ENCODE data around the gene SLC12A7.

SLC12A7 gene

DNA sequence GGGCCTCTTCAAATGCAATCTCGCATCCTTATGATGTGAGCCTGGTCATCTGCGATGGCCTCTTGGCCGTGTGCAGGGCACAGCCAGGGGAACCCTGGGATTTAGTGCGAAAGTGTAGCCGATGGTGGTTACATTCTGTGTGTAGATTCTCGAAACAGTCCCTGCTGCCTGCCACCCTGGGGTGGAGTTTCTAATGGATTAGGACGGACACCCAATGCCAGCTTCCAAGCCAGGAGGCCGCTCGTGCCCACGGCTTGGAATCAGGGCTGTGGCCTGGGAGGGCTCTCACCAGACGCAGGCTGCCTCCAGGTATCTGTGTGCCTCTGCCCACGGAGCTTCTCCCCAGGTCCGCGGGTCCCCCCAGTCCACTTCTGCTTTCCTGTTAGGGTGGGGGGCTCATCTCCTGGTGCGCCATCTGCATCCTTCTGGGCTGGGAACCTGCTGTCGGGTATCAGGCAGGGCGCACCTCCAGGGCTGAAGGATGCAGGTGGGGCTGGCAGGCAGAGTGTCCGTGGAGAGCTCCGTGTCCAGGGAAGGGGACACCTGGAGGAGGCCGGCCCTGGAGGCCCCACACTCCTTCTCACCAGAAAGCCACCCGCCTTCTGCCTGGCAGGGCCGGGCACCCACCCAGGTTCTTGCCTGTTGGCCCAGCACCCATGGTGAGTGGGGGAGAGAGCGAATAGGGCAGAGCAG lies 3.4 kb upstream of the SLC12A7 start:
- no peak for DNase-seq (ENCODE audit: low read depth)
- TF ChIP-seq, protein P1, sequence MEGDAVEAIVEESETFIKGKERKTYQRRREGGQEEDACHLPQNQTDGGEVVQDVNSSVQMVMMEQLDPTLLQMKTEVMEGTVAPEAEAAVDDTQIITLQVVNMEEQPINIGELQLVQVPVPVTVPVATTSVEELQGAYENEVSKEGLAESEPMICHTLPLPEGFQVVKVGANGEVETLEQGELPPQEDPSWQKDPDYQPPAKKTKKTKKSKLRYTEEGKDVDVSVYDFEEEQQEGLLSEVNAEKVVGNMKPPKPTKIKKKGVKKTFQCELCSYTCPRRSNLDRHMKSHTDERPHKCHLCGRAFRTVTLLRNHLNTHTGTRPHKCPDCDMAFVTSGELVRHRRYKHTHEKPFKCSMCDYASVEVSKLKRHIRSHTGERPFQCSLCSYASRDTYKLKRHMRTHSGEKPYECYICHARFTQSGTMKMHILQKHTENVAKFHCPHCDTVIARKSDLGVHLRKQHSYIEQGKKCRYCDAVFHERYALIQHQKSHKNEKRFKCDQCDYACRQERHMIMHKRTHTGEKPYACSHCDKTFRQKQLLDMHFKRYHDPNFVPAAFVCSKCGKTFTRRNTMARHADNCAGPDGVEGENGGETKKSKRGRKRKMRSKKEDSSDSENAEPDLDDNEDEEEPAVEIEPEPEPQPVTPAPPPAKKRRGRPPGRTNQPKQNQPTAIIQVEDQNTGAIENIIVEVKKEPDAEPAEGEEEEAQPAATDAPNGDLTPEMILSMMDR (IDR thresholded peaks at IDR 0.05; ENCODE audit: insufficient read depth, low read depth, low read length, missing control alignments): no peak

DNA sequence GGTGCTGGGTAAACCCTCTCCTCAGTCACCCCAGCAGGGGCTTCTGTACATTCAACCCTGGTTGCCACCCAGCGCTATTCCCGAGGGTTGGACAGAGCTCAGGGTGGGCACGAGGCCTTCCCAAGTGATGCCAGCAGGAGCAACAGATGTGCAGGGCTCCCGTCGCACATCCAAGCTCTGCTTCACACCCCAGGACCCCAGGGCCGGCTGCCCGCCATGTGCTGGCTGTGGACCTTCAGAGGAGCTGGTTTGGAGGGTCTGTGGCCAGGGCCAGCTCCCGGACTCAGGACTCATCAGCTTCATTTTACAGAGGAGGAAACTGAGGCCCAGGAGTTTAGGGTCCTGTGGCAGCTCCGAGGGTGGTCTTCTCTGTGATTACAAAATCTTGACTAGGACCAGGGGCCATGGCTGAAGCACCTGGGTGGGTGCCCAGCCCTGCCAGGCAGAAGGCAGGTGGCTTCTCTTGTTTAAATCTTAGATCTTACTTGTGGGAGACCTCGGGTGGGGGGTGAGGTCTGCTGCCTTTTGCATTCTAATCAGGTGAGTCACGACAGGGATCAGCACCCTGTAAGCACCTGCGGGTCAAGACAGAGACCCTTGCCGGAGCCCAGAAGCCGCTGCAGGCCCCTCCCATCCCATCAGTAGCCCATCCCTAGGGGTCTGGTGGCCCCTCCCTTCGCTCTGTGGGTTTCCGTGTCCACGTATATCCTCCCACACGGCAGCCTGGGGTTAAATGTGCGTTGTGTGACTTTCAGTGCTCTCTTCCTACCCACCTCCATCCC lies 2.1 kb upstream of the SLC12A7 start:
- no peak for DNase-seq (ENCODE audit: low read depth)
- no peak overlapping the region for H3K4me3 ChIP-seq (ENCODE audit: low read length)
- TF ChIP-seq, protein P1 (IDR thresholded peaks at IDR 0.05; ENCODE audit: insufficient read depth, low read depth, low read length, missing control alignments): no peak

More for the DNA sequence above, 3.4 kb upstream of the SLC12A7 start:
- no peak overlapping the region for H3K4me3 ChIP-seq (ENCODE audit: low read length)

DNA sequence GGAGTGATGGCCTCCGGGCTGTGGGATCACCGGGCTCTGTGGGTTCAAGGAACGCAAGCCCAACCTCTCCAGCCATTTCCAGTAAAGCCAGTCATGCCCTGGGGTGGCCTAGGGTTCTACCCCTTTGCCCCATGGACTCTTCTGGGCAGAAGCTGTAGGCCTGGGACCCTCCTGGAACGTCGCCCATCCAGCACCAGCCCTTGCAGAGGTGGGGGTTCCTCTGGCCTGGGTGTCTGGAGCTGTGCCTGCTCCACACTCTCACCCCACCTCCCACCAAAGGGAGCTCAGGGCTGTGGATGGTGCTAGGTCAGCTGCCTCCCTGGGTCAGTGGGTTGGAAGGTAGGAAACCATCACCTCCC lies 1.4 kb upstream of the SLC12A7 start:
- DNase-seq (ENCODE audit: low read depth): no peak
- TF ChIP-seq, protein P1 (IDR thresholded peaks at IDR 0.05; ENCODE audit: insufficient read depth, low read depth, low read length, missing control alignments): no peak

DNA sequence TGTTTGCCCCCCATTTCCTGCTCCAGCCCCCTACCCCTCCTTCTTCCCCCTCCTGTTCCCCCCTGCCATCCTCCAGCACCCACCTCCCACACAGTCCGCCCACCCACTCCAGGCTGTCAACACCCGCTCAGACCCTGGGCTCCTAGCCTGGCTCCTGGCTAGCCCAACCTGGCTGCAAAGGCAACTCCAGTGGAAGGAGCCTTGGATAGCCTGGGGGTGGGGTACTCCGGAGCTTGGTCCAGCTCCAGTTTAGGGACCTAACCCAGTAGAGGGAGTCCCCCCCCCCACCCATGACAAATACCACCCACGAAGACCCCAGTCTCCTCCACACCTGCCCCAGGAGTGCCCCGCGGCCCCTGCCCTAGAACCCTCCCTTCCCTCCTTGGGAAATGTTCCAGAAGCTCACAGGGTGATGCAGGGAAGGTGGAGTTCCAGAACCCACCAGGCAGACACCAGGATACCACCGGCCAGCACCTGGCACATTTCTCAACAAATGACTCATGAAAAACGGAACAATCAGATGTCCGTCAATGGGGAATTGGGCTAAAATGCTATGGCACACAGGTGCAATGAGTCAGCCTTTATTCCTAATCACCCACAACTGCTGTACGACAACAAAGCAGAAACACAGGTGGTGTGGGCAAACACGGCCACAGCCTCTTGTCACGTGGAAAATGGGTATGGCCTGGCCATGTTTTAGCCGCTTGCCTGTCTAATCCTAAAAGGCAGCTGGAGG lies 901 bp upstream of the SLC12A7 start:
- TF ChIP-seq, protein P1 (IDR thresholded peaks at IDR 0.05; ENCODE audit: insufficient read depth, low read depth, low read length, missing control alignments): no peak
- no peak overlapping the region for H3K4me3 ChIP-seq (ENCODE audit: low read length)
- DNase-seq (ENCODE audit: low read depth): peak; percentile 45

More for the DNA sequence above, 1.4 kb upstream of the SLC12A7 start:
- no peak overlapping the region for H3K4me3 ChIP-seq (ENCODE audit: low read length)

DNA sequence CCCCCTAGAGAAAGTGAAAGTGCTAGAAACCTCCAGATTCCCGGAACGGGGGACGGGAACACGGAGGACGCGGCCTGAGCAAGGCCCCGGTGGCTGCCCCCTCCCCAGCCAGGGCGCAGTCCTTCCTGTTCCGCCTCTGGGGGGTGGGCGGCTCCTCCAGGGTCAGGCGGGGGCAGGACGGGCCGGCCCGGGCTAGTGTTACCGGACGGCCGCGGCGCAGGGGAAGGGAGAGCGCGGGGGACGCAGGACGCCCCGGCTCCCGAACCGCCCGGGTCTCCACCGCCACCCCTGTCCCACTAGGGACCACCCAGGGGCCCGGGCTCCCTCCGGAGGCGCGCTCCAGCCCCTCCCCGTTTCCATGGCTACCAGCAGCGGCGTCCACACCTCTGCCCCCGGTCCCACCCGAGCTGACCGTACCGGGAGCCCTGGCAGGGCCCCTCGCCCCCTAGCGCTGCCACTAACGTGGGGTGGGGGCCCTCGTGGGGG lies 579 bp downstream of the SLC12A7 start:
- DNase-seq (ENCODE audit: low read depth): no peak
- H3K4me3 ChIP-seq (ENCODE audit: low read length): peak overlapping the region; percentile 58
- TF ChIP-seq, protein P1 (IDR thresholded peaks at IDR 0.05; ENCODE audit: insufficient read depth, low read depth, low read length, missing control alignments): no peak

DNA sequence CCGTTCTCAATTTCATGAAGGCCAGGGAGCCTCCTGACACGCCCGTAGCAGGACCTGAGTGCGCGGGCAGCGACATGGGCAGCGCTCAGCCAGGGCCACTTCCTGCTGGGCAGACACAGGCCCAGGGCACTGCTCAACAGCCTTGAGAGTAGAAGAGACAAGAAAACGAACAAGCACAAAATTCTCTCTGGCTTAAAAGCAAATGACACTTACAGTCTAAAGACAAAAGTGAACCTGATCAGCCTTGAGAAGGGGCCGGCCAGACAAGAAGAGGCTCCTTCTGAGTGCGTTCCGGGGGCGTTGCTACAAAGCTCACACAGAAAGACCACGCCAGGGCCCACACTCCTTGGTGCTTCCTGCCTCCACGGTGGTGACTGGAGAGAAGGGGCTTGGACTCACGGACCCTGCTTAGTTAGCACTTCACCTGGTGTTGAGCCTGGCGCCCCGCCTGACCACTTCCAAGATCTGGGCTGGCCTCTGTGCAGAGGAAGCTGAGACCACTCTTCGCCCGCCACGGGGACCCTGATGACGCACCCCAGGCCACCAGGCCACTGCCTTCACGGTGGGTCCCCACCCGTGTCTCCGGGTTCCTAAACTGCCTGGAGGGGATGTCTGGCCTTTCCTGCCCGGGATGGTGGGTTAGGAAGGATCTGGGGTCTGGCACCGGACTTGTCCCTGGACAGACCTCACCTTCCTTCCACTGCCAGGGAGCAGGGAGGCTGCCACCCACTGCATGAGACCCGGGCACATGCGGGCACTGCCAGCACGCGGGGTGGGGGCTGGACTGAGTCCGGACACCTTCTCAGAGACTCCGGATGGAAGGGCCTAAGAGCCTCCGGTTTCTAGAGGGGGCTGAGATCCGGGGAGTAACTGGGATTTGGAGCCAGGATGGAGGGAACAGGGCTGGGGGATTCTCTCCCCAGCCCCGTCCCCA lies 1.3 kb downstream of the SLC12A7 start:
- TF ChIP-seq, protein P1 (IDR thresholded peaks at IDR 0.05; ENCODE audit: insufficient read depth, low read depth, low read length, missing control alignments): no peak
- no peak for DNase-seq (ENCODE audit: low read depth)
- peak overlapping the region; percentile 58 for H3K4me3 ChIP-seq (ENCODE audit: low read length)
